ENCODE measurements around the gene BSN.

- TF ChIP-seq EGR1 (IDR thresholded peaks at IDR 0.05): no peak
- no peak for TF ChIP-seq YY1 (IDR thresholded peaks at IDR 0.05; ENCODE audit: low read depth)
- TF ChIP-seq EP300 (IDR thresholded peaks at IDR 0.05; ENCODE audit: borderline replicate concordance): no peak
- TF ChIP-seq RAD21 (IDR thresholded peaks at IDR 0.05; ENCODE audit: low read depth): no peak
- no peak for TF ChIP-seq CREB1 (IDR thresholded peaks at IDR 0.05; ENCODE audit: low read depth)
Observed at GRCh38 chr3:49609815-49610214, 55.5 kb downstream of the BSN start.
